HG03064 (cell line): ENCODE results near the gene EXOC4.

Experiments used
- ATAC-seq: cut with Tn5 transposase; IDR thresholded peaks from one replicate; pipeline ENCODE4 v1.9.1; 2021; ENCODE audit warnings: low read depth; ENCODE audit not compliant: unreplicated experiment

EXOC4 gene

GRCh38 chr7:133528796-133529195, 275.9 kb downstream of the EXOC4 start:
- no peak for ATAC-seq

GRCh38 chr7:133529861-133530260, 277.0 kb downstream of the EXOC4 start:
- no peak for ATAC-seq

GRCh38 chr7:133530682-133531081, 277.8 kb downstream of the EXOC4 start:
- ATAC-seq, result no peak

GRCh38 chr7:133534816-133535215, 281.9 kb downstream of the EXOC4 start:
- no peak for ATAC-seq

GRCh38 chr7:133535308-133535707, 282.4 kb downstream of the EXOC4 start:
- ATAC-seq, result no peak

- no peak for ATAC-seq
Measured at GRCh38 chr7:133536450-133536849, 283.6 kb downstream of the EXOC4 start.

- no peak for ATAC-seq
Measured at GRCh38 chr7:133539016-133539415, 286.1 kb downstream of the EXOC4 start.

- ATAC-seq, result no peak
Measured at GRCh38 chr7:133540096-133540860, 287.4 kb downstream of the EXOC4 start.

GRCh38 chr7:133542209-133542780, 289.4 kb downstream of the EXOC4 start:
- no peak for ATAC-seq

GRCh38 chr7:133543657-133544056, 290.8 kb downstream of the EXOC4 start:
- ATAC-seq, result no peak

- no peak for ATAC-seq
Measured at GRCh38 chr7:133545618-133546017, 292.7 kb downstream of the EXOC4 start.

GRCh38 chr7:133547981-133548380, 295.1 kb downstream of the EXOC4 start:
- no peak for ATAC-seq

GRCh38 chr7:133549633-133550032, 296.8 kb downstream of the EXOC4 start:
- no peak for ATAC-seq

GRCh38 chr7:133550145-133550544, 297.3 kb downstream of the EXOC4 start:
- no peak for ATAC-seq

GRCh38 chr7:133550811-133551210, 297.9 kb downstream of the EXOC4 start:
- ATAC-seq, result no peak

- ATAC-seq, result no peak
Measured at GRCh38 chr7:133551466-133551865, 298.6 kb downstream of the EXOC4 start.

- ATAC-seq, result no peak
Measured at GRCh38 chr7:133552079-133552478, 299.2 kb downstream of the EXOC4 start.

- no peak for ATAC-seq
Measured at GRCh38 chr7:133554330-133554729, 301.5 kb downstream of the EXOC4 start.

GRCh38 chr7:133556048-133556447, 303.2 kb downstream of the EXOC4 start:
- ATAC-seq, result no peak

- ATAC-seq, result no peak
Measured at GRCh38 chr7:133556553-133556952, 303.7 kb downstream of the EXOC4 start.

GRCh38 chr7:133560900-133561299, 308.0 kb downstream of the EXOC4 start:
- ATAC-seq, result no peak

- no peak for ATAC-seq
Measured at GRCh38 chr7:133561396-133561795, 308.5 kb downstream of the EXOC4 start.
